GM21528 (cell line): ENCODE data around the gene SLU7.
"Not testable (repeated sequence)": the region's sequence is repeated elsewhere in the genome, so short reads cannot be mapped to it uniquely, and the experiment has no call there.

Experiments
- ATAC-seq: cut with Tn5 transposase; IDR thresholded peaks from one replicate; pipeline ENCODE4 v1.9.1; 2021; ENCODE audit warnings: mild to moderate bottlenecking, moderate library complexity; ENCODE audit not compliant: unreplicated experiment, low FRiP score

The SLU7 gene

GRCh38 chr5:160451281-160451680, 32.4 kb upstream of the SLU7 start:
- no peak for ATAC-seq

GRCh38 chr5:160450164-160450932, 31.5 kb upstream of the SLU7 start:
- ATAC-seq = no peak

GRCh38 chr5:160449458-160449857, 30.6 kb upstream of the SLU7 start:
- ATAC-seq = no peak

GRCh38 chr5:160448886-160449285, 30.0 kb upstream of the SLU7 start:
- ATAC-seq = no peak

- ATAC-seq = no peak
These were observed 26.9 kb upstream of the SLU7 start for GRCh38 chr5:160445751-160446150.

- no peak for ATAC-seq
These were observed 26.3 kb upstream of the SLU7 start for GRCh38 chr5:160445132-160445531.

GRCh38 chr5:160444407-160444806, 25.5 kb upstream of the SLU7 start:
- no peak for ATAC-seq

GRCh38 chr5:160442824-160443431, 24.0 kb upstream of the SLU7 start:
- no peak for ATAC-seq

GRCh38 chr5:160441311-160441781, 22.5 kb upstream of the SLU7 start:
- peak; percentile 26 for ATAC-seq

- peak; percentile 68 for ATAC-seq
These were observed 20.3 kb upstream of the SLU7 start for GRCh38 chr5:160439205-160439600.

- peak; percentile 46 for ATAC-seq
These were observed 19.7 kb upstream of the SLU7 start for GRCh38 chr5:160438316-160439204.

- no peak for ATAC-seq
These were observed 18.4 kb upstream of the SLU7 start for GRCh38 chr5:160437271-160437670.

- not testable (repeated sequence) for ATAC-seq
These were observed 17.8 kb upstream of the SLU7 start for GRCh38 chr5:160436661-160437060.

- ATAC-seq = no peak
These were observed 17.1 kb upstream of the SLU7 start for GRCh38 chr5:160436017-160436416.

- ATAC-seq = no peak
These were observed 16.7 kb upstream of the SLU7 start for GRCh38 chr5:160435532-160435931.

GRCh38 chr5:160434022-160434531, 15.2 kb upstream of the SLU7 start:
- peak; percentile 81 for ATAC-seq

GRCh38 chr5:160432787-160433186, 13.9 kb upstream of the SLU7 start:
- no peak for ATAC-seq

- no peak for ATAC-seq
These were observed 13.3 kb upstream of the SLU7 start for GRCh38 chr5:160432196-160432595.

GRCh38 chr5:160427607-160428006, 8.7 kb upstream of the SLU7 start:
- no peak for ATAC-seq

- ATAC-seq = no peak
These were observed 4.2 kb upstream of the SLU7 start for GRCh38 chr5:160423099-160423498.
